Calu3 (cell line): ENCODE results near the gene SLC44A1. TPM values are rescaled to one million over a fixed set of nuclear protein-coding genes. Genes with fewer than 3 reads are reported as not detected.

Experiments used
- BruUV-seq: library from RNA; stranded (reverse); fragments of 400-500 nt; replicated peaks from 2 replicates; lab custom pipeline; 2021; lab: Mats Ljungman, UMichigan
- CTCF ChIA-PET: fragments of 300-600 bp; sonication (Branson Sonifier 250); formaldehyde crosslinking; loops from one replicate; lab custom pipeline; 2022; ENCODE audit warnings: antibody characterized with exemption; lab: Charles Lee
- DNase-seq: peaks from one replicate; pipeline ENCODE4 v3.0.0; 2022
- H3K27ac Mint-ChIP-seq: one replicate; pipeline ENCODE4 v1.8.0; 2022; ENCODE audit warnings: mixed read lengths; ENCODE audit not compliant: unreplicated experiment
- H3K27me3 Mint-ChIP-seq: one replicate; pipeline ENCODE4 v1.8.0; 2022; ENCODE audit warnings: mixed read lengths; ENCODE audit not compliant: unreplicated experiment
- H3K36me3 Mint-ChIP-seq: one replicate; pipeline ENCODE4 v1.8.0; 2022; ENCODE audit warnings: mild to moderate bottlenecking, moderate library complexity, mixed read lengths; ENCODE audit not compliant: insufficient read depth, unreplicated experiment
- H3K4me1 Mint-ChIP-seq: one replicate; pipeline ENCODE4 v1.8.0; 2022; ENCODE audit warnings: mild to moderate bottlenecking, low read depth, mixed read lengths; ENCODE audit not compliant: unreplicated experiment
- H3K4me3 Mint-ChIP-seq: one replicate; pipeline ENCODE4 v1.8.0; 2022; ENCODE audit warnings: mild to moderate bottlenecking, low read depth, moderate library complexity, mixed read lengths; ENCODE audit not compliant: unreplicated experiment
- H3K9me3 Mint-ChIP-seq: one replicate; pipeline ENCODE4 v1.8.0; 2022; ENCODE audit warnings: low read depth, mixed read lengths; ENCODE audit not compliant: unreplicated experiment
- CTCF ChIP-seq: fragments of 200-600 bp; IDR thresholded peaks from one replicate; pipeline ENCODE4 v1.8.0; 2022; ENCODE audit warnings: antibody characterized with exemption; ENCODE audit not compliant: unreplicated experiment
- intact Hi-C: fragments of 100-400 bp; cut with micrococcal nuclease; formaldehyde crosslinking; loops from one replicate; pipeline ENCODE4 v1.10.0; 2022; ENCODE audit not compliant: unreplicated experiment
- total RNA-seq: library from RNA; stranded (reverse); gene quantifications from 2 replicates; pipeline ENCODE4 v1.2.3, GENCODE V29; 2022

The SLC44A1 gene
- total RNA-seq, 1 experiment from 2014 or later, result 41.2 TPM

DNA sequence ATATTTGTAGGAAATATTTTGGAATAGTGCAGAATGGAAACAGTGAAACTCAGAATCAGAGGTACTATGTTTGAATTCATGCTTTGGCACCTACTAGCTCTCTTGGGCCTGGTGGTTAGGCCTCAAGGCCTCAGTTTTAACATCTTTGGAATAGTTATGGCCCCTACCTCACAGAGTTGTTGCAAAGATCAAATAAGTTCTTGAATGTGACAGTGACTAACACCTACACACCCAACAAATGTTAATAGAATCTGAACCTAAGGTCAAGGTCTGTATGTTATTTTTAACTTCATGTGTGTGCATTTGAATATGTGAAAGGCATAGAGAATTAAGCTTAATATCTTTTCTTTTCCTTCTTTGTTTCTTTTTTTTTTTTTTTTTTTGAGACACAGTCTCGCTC, 87.3 kb downstream of the SLC44A1 start:
- Mint-ChIP-seq H3K36me3 (peaks cover 4% of the 10 kb centered on the region), H3K27ac (no peak overlapping the region), H3K4me3 (no peak overlapping the region), H3K27me3 (no peaks in the 10 kb centered on the region), H3K9me3 (no peaks in the 10 kb centered on the region), H3K4me1 (peaks cover 21% of the 10 kb centered on the region)
- no peak for TF ChIP-seq CTCF
- no peak for DNase-seq
- BruUV-seq, result no TSS peak
- intact Hi-C loops, result no loop called here
- CTCF ChIA-PET, result no interaction called here

GRCh38 chr9:105332471-105332870, 88.0 kb downstream of the SLC44A1 start:
- no peaks in the 10 kb centered on the region for H3K9me3 Mint-ChIP-seq
- H3K36me3 Mint-ChIP-seq, result peaks cover 3% of the 10 kb centered on the region
- CTCF ChIA-PET, result no interaction called here
- no peak for DNase-seq
- intact Hi-C loops, result no loop called here
- peaks cover 21% of the 10 kb centered on the region for H3K4me1 Mint-ChIP-seq
- no TSS peak for BruUV-seq
- H3K27me3 Mint-ChIP-seq, result no peaks in the 10 kb centered on the region
- H3K27ac Mint-ChIP-seq, result no peak overlapping the region
- H3K4me3 Mint-ChIP-seq, result no peak overlapping the region
- no peak for TF ChIP-seq CTCF

DNA sequence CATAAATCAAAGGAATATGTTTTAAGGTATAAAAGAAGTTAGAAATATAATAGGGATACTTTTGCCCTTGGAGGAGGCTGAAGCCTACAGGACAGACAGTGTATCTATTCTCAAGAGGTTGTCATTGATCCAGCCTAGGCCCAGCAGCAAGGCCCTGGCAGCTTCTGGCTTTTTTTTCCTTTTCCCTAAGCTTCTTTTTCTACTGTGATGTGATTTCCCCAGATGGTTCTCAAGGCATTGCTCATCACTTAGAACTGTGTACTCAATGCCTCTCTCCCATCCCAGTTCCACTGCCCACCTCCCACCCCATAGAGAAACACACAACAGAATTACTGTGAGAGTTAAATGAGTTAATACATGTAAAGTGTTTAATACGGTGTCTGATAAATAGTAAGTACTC, 88.6 kb downstream of the SLC44A1 start:
- H3K36me3 Mint-ChIP-seq, result no peaks in the 10 kb centered on the region
- H3K4me1 Mint-ChIP-seq, result peaks cover 21% of the 10 kb centered on the region
- BruUV-seq, result no TSS peak
- no peak overlapping the region for H3K27ac Mint-ChIP-seq
- intact Hi-C loops, result no loop called here
- H3K9me3 Mint-ChIP-seq, result no peaks in the 10 kb centered on the region
- H3K4me3 Mint-ChIP-seq, result no peak overlapping the region
- CTCF ChIA-PET, result no interaction called here
- no peak for DNase-seq
- H3K27me3 Mint-ChIP-seq, result no peaks in the 10 kb centered on the region
- no peak for TF ChIP-seq CTCF

- H3K27me3 Mint-ChIP-seq, result no peaks in the 10 kb centered on the region
- CTCF ChIA-PET, result no interaction called here
- no peak overlapping the region for H3K4me3 Mint-ChIP-seq
- TF ChIP-seq CTCF, result no peak
- no TSS peak for BruUV-seq
- no peaks in the 10 kb centered on the region for H3K36me3 Mint-ChIP-seq
- H3K9me3 Mint-ChIP-seq, result no peaks in the 10 kb centered on the region
- no peak for DNase-seq
- H3K27ac Mint-ChIP-seq, result no peak overlapping the region
- peaks cover 21% of the 10 kb centered on the region for H3K4me1 Mint-ChIP-seq
- intact Hi-C loops, result no loop called here
These were observed 89.4 kb downstream of the SLC44A1 start for GRCh38 chr9:105333811-105334210.
